ENCODE results near the gene AKNA. TPM values are rescaled to one million over a fixed set of nuclear protein-coding genes. Genes with fewer than 3 reads are reported as not detected.

Gene AKNA
- total and polyA plus RNA-seq, 3 experiments from 2014 or later, result 45.6 to 126 (median 126) TPM

- POLR2A ChIA-PET, result no interaction called here
- CTCF ChIA-PET, result no interaction called here
These were observed 79.9 kb downstream of the AKNA start for GRCh38 chr9:114307899-114308267.

GRCh38 chr9:114304416-114305188 lies 83.2 kb downstream of the AKNA start:
- POLR2A ChIA-PET, result no interaction called here
- H3K27me3 Mint-ChIP-seq, result peaks cover 2 to 20% of the 10 kb centered on the region in 2 donors

More at GRCh38 chr9:114307899-114308267, 79.9 kb downstream of the AKNA start:
- Histone ChIP-seq H3K36me3 (ENCODE audit: insufficient read depth, low read length) (no peaks in the 10 kb centered on the region), H3K4me3 (ENCODE audit: low read length) (no peak overlapping the region), H3K9me3 (ENCODE audit: low read length) (no peaks in the 10 kb centered on the region), H3K27me3 (ENCODE audit: insufficient read depth, low read length, poor library complexity, severe bottlenecking) (no peaks in the 10 kb centered on the region), H3K27ac (ENCODE audit: low read depth, low read length) (no peak overlapping the region), H3K4me1 (ENCODE audit: insufficient read depth, low read length) (no peaks in the 10 kb centered on the region)
- DNase-seq, result no peak
- Mint-ChIP-seq H3K4me3 (no peak overlapping the region), H3K9me3 (no peaks in the 10 kb centered on the region), H3K27me3 (peaks cover 2 to 20% of the 10 kb centered on the region in 2 donors), H3K4me1 (peaks cover 0 to 11% (median 0%) of the 10 kb centered on the region in 3 donors), H3K36me3 (no peaks in the 10 kb centered on the region), H3K27ac (peak overlapping the region in 1 of 8 donors; percentile 47)

GRCh38 chr9:114303977-114304376 lies 83.8 kb downstream of the AKNA start:
- Mint-ChIP-seq H3K9me3 (no peaks in the 10 kb centered on the region), H3K4me3 (no peak overlapping the region), H3K27me3 (peaks cover 2 to 20% of the 10 kb centered on the region in 2 donors), H3K4me1 (peaks cover 0 to 11% (median 0%) of the 10 kb centered on the region in 3 donors), H3K36me3 (no peaks in the 10 kb centered on the region), H3K27ac (peak overlapping the region in 1 of 8 donors; percentile 77)
- CTCF ChIA-PET, result no interaction called here
- H3K27me3 ChIP-seq (ENCODE audit: insufficient read depth, low read length, poor library complexity, severe bottlenecking), result no peaks in the 10 kb centered on the region
- no peak overlapping the region for H3K4me3 ChIP-seq (ENCODE audit: low read length)
- no peaks in the 10 kb centered on the region for H3K4me1 ChIP-seq (ENCODE audit: insufficient read depth, low read length)
- POLR2A ChIA-PET, result no interaction called here
- no peak for DNase-seq
- H3K27ac ChIP-seq (ENCODE audit: low read depth, low read length), result no peak overlapping the region
- no peaks in the 10 kb centered on the region for H3K9me3 ChIP-seq (ENCODE audit: low read length)
- H3K36me3 ChIP-seq (ENCODE audit: insufficient read depth, low read length), result no peaks in the 10 kb centered on the region

More at GRCh38 chr9:114304416-114305188, 83.2 kb downstream of the AKNA start:
- Mint-ChIP-seq H3K36me3 (no peaks in the 10 kb centered on the region), H3K9me3 (no peaks in the 10 kb centered on the region), H3K4me3 (no peak overlapping the region), H3K27ac (peak overlapping the region in 1 of 8 donors; percentile 77), H3K4me1 (peaks cover 0 to 11% (median 0%) of the 10 kb centered on the region in 3 donors)
- H3K27ac ChIP-seq (ENCODE audit: low read depth, low read length), result no peak overlapping the region
- H3K27me3 ChIP-seq (ENCODE audit: insufficient read depth, low read length, poor library complexity, severe bottlenecking), result no peaks in the 10 kb centered on the region
- no peaks in the 10 kb centered on the region for H3K9me3 ChIP-seq (ENCODE audit: low read length)
- no peaks in the 10 kb centered on the region for H3K36me3 ChIP-seq (ENCODE audit: insufficient read depth, low read length)
- CTCF ChIA-PET, result no interaction called here
- no peaks in the 10 kb centered on the region for H3K4me1 ChIP-seq (ENCODE audit: insufficient read depth, low read length)
- no peak overlapping the region for H3K4me3 ChIP-seq (ENCODE audit: low read length)
- peak in 1 of 5 donors; percentile 28 for DNase-seq

GRCh38 chr9:114303571-114303970 lies 84.2 kb downstream of the AKNA start:
- ChIA-PET POLR2A (no interaction called here), CTCF (no interaction called here)
- Histone ChIP-seq H3K27ac (ENCODE audit: low read depth, low read length) (no peak overlapping the region), H3K27me3 (ENCODE audit: insufficient read depth, low read length, poor library complexity, severe bottlenecking) (no peaks in the 10 kb centered on the region), H3K4me3 (ENCODE audit: low read length) (no peak overlapping the region), H3K9me3 (ENCODE audit: low read length) (no peaks in the 10 kb centered on the region), H3K36me3 (ENCODE audit: insufficient read depth, low read length) (no peaks in the 10 kb centered on the region), H3K4me1 (ENCODE audit: insufficient read depth, low read length) (no peaks in the 10 kb centered on the region)
- peaks cover 2 to 20% of the 10 kb centered on the region in 2 donors for H3K27me3 Mint-ChIP-seq
- H3K4me3 Mint-ChIP-seq, result no peak overlapping the region
- peak overlapping the region in 1 of 8 donors; percentile 43 for H3K27ac Mint-ChIP-seq
- H3K9me3 Mint-ChIP-seq, result no peaks in the 10 kb centered on the region
- peaks cover 0 to 11% (median 0%) of the 10 kb centered on the region in 3 donors for H3K4me1 Mint-ChIP-seq
- no peaks in the 10 kb centered on the region for H3K36me3 Mint-ChIP-seq
- DNase-seq, result no peak

- H3K27me3 ChIP-seq (ENCODE audit: insufficient read depth, low read length, poor library complexity, severe bottlenecking), result no peaks in the 10 kb centered on the region
- ChIA-PET POLR2A (no interaction called here), CTCF (interaction anchor here (1.0 kb wide), 1 partner anchor 11 kb away, joined by 3 read pairs; no protein-coding TSS in a partner anchor)
- H3K36me3 Mint-ChIP-seq, result no peaks in the 10 kb centered on the region
- no peak for DNase-seq
- no peaks in the 10 kb centered on the region for H3K9me3 Mint-ChIP-seq
- H3K4me3 ChIP-seq (ENCODE audit: low read length), result no peak overlapping the region
- H3K4me1 Mint-ChIP-seq, result peaks cover 0 to 11% (median 0%) of the 10 kb centered on the region in 3 donors
- no peak overlapping the region for H3K4me3 Mint-ChIP-seq
- no peaks in the 10 kb centered on the region for H3K36me3 ChIP-seq (ENCODE audit: insufficient read depth, low read length)
- no peak overlapping the region for H3K27ac ChIP-seq (ENCODE audit: low read depth, low read length)
- no peak overlapping the region for H3K27ac Mint-ChIP-seq
- H3K9me3 ChIP-seq (ENCODE audit: low read length), result no peaks in the 10 kb centered on the region
- no peaks in the 10 kb centered on the region for H3K4me1 ChIP-seq (ENCODE audit: insufficient read depth, low read length)
- peaks cover 2 to 19% of the 10 kb centered on the region in 2 donors for H3K27me3 Mint-ChIP-seq
These were observed 85.1 kb downstream of the AKNA start for GRCh38 chr9:114302727-114303126.

GRCh38 chr9:114301798-114302565 lies 85.8 kb downstream of the AKNA start:
- Mint-ChIP-seq H3K27me3 (peaks cover 2 to 17% of the 10 kb centered on the region in 2 donors), H3K4me1 (peaks cover 0 to 11% (median 0%) of the 10 kb centered on the region in 3 donors), H3K9me3 (peaks cover 0 to 2% (median 0%) of the 10 kb centered on the region in 5 donors), H3K4me3 (no peak overlapping the region), H3K36me3 (no peaks in the 10 kb centered on the region), H3K27ac (no peak overlapping the region)
- H3K4me1 ChIP-seq (ENCODE audit: insufficient read depth, low read length), result no peaks in the 10 kb centered on the region
- H3K36me3 ChIP-seq (ENCODE audit: insufficient read depth, low read length), result no peaks in the 10 kb centered on the region
- POLR2A ChIA-PET, result no interaction called here
- CTCF ChIA-PET, result interaction anchor here (1.0 kb wide), 1 partner anchor 10 kb away, joined by 3 read pairs; no protein-coding TSS in a partner anchor
- H3K9me3 ChIP-seq (ENCODE audit: low read length), result no peaks in the 10 kb centered on the region
- H3K27me3 ChIP-seq (ENCODE audit: insufficient read depth, low read length, poor library complexity, severe bottlenecking), result no peaks in the 10 kb centered on the region
- DNase-seq, result peak in 1 of 5 donors; percentile 34
- H3K27ac ChIP-seq (ENCODE audit: low read depth, low read length), result no peak overlapping the region
- no peak overlapping the region for H3K4me3 ChIP-seq (ENCODE audit: low read length)

- H3K4me3 Mint-ChIP-seq, result no peak overlapping the region
- Histone ChIP-seq H3K27ac (ENCODE audit: low read depth, low read length) (no peak overlapping the region), H3K36me3 (ENCODE audit: insufficient read depth, low read length) (no peaks in the 10 kb centered on the region), H3K4me1 (ENCODE audit: insufficient read depth, low read length) (no peaks in the 10 kb centered on the region), H3K4me3 (ENCODE audit: low read length) (no peak overlapping the region), H3K9me3 (ENCODE audit: low read length) (no peaks in the 10 kb centered on the region), H3K27me3 (ENCODE audit: insufficient read depth, low read length, poor library complexity, severe bottlenecking) (no peaks in the 10 kb centered on the region)
- H3K9me3 Mint-ChIP-seq, result peaks cover 3 to 8% (median 6%) of the 10 kb centered on the region in 5 donors
- H3K27me3 Mint-ChIP-seq, result peaks cover 2 to 17% of the 10 kb centered on the region in 2 donors
- no peak overlapping the region for H3K27ac Mint-ChIP-seq
- H3K4me1 Mint-ChIP-seq, result peaks cover 0 to 10% (median 0%) of the 10 kb centered on the region in 3 donors
- ChIA-PET CTCF (interaction anchor here (2.3 kb wide), 1 partner anchor 10 kb away, joined by 8 read pairs; no protein-coding TSS in a partner anchor), POLR2A (no interaction called here)
- DNase-seq, result peak in 1 of 5 donors; percentile 21
- peaks cover 0 to 1% (median 0%) of the 10 kb centered on the region in 3 donors for H3K36me3 Mint-ChIP-seq
These were observed 86.7 kb downstream of the AKNA start for GRCh38 chr9:114300846-114301797.
